ENCODE data around the gene HMCN1.

GRCh38 chr1:186078245-186078644 lies 344.1 kb downstream of the HMCN1 start:
- no peak for TF ChIP-seq CTCF (IDR thresholded peaks at IDR 0.05; ENCODE audit: low read length)
- no peak for TF ChIP-seq EZH2 (IDR thresholded peaks at IDR 0.05; ENCODE audit: borderline replicate concordance, low read length)
